TTC549 (cell line): ENCODE data around the gene PLB1.

Source experiments
- FAIRE-seq: peaks from 2 replicates; lab custom pipeline; 2012; peaks lifted over from hg19 to GRCh38; lab: Jason Lieb, UNC

Gene PLB1

GRCh38 chr2:28499282-28499681, 3.4 kb downstream of the PLB1 start:
- no peak for FAIRE-seq

- no peak for FAIRE-seq
These were observed 9.5 kb downstream of the PLB1 start for GRCh38 chr2:28505361-28505760.

- FAIRE-seq, result no peak
These were observed 10.5 kb downstream of the PLB1 start for GRCh38 chr2:28506112-28506910.

DNA sequence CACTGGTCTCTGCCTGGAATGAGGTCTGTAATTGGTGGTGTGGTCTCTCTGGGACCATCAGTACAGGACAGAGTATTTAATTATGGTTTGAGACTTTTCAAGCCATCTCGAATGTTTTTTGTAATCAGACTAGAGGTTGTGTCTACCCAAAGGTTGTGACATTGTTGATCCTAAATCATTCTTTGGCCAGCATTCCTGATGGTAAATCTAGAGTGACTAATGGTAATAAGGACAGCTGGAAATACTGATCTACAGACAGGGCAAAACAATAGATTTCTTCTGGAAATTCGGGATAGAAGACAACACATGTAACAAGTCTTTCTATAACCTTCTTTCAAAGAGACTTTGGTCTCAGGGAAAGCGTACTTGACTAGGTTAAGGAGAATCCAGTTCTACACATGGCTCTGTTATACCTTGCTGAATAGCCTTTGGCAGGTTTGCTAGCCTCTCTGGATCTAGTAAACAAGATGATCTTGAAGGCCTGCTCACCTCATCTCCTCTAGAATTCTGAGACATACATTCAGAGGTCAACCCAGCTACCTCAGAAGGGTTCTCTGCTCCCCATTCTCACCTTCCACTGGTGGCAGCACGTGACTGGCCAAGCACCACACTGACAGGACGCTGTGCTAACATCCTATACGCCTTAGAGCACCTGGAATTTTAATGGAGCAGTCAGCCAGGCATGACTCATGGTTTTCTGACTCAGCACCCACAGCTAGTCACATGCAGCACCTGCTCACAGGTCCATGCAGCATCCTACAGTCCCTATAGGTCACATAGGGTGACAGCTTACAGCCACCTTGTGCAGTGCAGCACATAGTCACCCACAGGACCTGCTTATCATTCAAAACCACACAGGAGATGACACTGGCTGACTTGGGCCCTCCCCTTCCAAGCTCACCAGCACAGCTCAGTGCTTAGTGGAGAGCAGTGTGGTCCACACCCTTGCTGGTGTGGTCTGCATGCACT, 12.2 kb downstream of the PLB1 start:
- no peak for FAIRE-seq

DNA sequence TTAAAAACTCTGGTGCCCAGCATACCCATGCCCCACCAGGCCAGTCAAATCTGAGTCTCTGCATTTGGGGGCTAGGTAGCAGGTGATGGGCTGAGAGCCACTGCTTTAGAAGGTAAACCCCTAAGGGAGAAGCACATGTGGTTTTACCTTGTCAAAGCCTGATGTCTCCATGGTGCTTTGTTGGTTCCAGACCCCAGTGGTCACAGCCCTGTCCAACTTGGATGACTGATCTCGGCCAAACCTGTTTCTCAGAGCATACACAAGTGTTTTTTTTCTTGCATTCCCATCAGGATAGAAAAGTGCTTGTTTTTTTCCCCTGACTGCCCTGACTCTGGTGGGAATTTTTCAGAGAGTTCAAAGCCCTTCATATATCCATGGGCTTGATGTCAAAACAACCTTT, 13.5 kb downstream of the PLB1 start:
- FAIRE-seq, result no peak

GRCh38 chr2:28510184-28510583, 14.3 kb downstream of the PLB1 start:
- FAIRE-seq, result no peak

GRCh38 chr2:28511871-28512606, 16.2 kb downstream of the PLB1 start:
- no peak for FAIRE-seq

DNA sequence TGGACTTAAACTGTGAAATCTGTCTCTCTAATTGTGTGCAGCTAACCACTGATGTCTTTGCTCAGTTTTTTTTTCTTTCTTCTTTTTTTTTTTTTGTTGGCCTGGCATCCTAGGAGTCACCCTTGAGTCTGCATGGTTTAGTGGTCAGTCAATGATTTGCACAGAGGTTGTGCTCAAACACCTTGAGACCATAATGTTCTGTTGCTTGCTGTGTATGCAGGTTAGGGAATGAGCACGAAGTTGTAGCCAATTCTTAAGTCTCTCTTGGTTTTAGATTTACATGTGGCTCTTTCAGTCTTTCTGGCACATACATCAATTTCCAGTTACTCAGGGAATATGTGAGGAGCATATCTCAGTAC, 16.7 kb downstream of the PLB1 start:
- no peak for FAIRE-seq

DNA sequence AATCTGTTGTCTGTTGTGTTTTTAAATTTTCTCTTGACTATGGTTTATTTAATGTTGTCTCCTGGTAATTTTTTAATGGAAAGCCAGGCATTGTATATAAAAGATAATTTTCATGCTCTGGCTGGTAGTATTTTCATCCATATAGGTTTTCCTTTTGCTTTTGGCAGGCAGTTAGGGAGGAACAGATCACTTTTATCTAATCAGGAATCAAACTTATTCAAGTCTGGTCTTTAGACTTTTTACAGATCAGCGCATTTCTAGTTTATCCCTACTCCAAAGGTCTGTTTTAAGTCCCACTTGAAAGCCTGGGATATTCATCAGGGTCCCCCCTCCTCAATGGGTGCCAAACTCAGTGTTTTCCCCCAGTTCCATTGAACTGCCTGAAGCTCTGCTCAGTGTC, 17.2 kb downstream of the PLB1 start:
- FAIRE-seq, result no peak

GRCh38 chr2:28515176-28515751, 19.4 kb downstream of the PLB1 start:
- no peak for FAIRE-seq

DNA sequence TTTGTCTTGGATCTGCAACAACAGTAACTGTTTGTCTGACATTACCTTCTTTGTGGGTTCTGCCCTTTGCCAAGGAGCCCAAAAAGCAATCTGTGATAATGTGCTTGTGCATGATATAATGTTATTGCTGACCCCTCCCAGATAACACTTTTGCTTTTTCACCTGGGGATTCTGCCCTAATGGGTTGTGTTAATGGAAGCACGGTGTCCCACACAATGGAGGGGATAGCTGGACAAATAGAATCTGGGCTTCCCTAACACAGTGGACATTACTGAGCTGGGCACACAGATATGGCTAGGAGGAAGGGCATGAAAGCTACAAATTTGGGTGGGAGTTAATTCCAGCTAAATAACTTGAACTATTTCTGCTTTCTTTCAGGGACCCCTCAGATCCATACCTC, 20.6 kb downstream of the PLB1 start:
- no peak for FAIRE-seq

GRCh38 chr2:28516950-28517349, 21.1 kb downstream of the PLB1 start:
- no peak for FAIRE-seq

DNA sequence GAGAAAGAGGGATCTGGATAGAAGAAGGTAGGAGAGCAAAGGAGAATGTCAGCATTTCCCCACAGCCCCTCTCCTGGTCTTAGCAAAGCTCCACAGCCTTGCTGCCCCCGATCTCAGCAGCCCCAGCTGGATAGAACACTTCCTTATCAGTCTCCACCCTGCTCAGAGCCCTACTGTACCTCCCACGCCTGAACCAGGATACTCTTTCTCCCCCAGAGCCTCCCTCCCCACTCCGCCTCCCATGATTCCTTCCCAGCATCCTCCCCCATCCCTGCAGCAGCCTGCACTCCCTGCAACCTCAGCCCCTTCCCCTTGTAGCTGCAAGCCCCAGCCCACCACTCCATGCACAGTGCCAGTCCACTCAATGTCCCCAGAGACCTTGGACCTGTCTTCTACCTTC, 25.8 kb downstream of the PLB1 start:
- no peak for FAIRE-seq

DNA sequence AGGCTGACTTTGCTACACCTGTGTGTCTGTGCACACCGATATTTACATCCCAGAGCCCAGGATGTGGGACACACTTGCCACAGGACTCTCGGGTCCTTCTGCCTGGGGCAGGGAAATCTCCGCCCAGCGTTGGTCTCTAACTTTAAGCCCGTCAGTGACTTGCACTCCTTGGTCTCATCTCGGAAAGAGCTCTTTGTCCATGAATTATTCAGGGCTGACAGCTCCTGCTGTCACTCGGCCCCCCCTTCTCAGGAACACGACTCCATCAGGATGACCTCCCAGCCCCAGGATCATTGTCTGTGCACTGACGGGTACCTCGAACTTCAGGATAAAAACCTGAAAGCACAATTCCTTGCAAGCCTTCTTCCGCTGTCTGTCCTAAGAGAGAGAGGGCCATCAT, 26.6 kb downstream of the PLB1 start:
- no peak for FAIRE-seq

- no peak for FAIRE-seq
These were observed 28.0 kb downstream of the PLB1 start for GRCh38 chr2:28523902-28524301.

GRCh38 chr2:28525481-28525880, 29.6 kb downstream of the PLB1 start:
- FAIRE-seq, result no peak

GRCh38 chr2:28526527-28527132, 30.8 kb downstream of the PLB1 start:
- no peak for FAIRE-seq

- FAIRE-seq, result no peak
These were observed 31.3 kb downstream of the PLB1 start for GRCh38 chr2:28527196-28527595.

DNA sequence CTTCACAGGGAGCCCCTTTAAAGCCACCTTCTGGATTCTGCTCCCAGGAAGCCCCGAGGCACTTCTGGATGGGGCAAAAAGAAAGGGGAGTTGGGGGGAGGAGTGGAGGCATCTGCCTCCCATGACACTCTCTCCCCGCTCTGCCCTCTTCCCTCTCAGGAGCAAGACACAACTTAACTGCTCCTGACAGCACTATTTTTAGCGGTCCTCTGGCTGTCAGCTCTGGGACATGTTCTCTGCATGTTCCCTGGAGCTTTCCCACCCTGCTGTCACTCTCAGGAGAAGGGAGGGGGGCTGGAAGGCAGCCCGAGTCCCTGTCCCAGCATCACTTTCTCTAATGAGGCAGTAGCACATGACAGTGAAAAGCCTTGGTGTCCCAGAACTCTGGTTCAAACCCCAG, 32.3 kb downstream of the PLB1 start:
- no peak for FAIRE-seq

GRCh38 chr2:28530782-28531181, 34.9 kb downstream of the PLB1 start:
- no peak for FAIRE-seq

GRCh38 chr2:28532399-28532798, 36.5 kb downstream of the PLB1 start:
- no peak for FAIRE-seq
